GM18505 (cell line): ENCODE measurements around the gene SLC48A1.

ENCODE experiments used
- ATAC-seq: cut with Tn5 transposase; IDR thresholded peaks from one replicate; pipeline ENCODE4 v1.9.1; 2021; ENCODE audit not compliant: unreplicated experiment
- POLR2A ChIP-seq: IDR thresholded peaks from 4 replicates; pipeline ENCODE4 v1.6.1; 2011; ENCODE audit warnings: borderline replicate concordance; ENCODE audit not compliant: insufficient read depth, insufficient read length; ENCODE audit errors: extremely low read depth

Gene SLC48A1

DNA sequence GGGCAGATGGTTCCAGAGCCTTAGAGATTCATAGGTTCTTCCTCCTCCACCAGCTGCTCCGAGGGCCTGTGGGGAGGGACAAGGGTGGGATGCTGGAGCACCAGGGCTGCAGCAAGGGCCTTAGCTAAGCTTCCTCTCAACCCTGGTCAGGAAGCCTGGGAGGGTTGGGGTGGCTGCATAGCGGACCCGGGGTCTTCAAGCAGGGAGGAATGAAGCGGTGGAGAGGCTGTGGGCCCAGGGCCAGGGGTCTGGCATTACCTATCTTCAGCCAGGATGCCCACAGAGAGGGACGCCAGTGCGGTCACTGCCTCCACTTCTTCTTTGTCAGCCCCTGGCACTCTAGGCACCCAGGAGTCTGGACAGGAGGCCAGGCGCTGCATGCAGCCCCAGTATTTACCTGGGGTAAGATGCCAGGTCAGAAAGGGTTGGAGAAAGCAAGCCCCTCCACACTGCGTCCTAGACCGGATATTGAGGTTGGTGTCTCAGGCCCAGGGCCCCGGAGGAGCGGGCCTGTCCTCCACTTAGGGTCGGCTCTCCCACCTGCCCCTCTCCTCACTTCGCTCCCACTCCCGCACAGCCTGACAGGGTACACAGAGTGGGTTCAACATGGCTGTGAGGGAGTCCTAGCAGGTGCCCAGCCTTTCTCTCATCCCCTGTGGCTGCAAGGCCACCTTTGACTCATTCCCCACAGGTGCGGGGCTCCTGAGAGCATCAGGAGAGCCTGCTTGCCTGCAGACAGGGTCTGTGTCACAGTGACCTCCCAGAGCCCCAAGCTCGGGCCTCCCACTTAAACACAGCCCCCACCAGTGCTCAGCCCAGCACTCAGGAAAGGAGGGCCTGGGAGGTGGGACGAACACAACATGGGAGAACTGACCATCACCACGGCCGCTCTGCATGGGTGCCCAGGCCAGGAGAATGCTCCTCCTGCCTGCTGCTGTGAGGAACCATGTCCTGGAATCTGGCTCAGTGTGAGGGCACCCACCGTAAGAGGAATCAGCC is 11.1 kb downstream of the SLC48A1 start:
- TF ChIP-seq POLR2A, result no peak
- no peak for ATAC-seq

GRCh38 chr12:47785036-47785886 is 12.2 kb downstream of the SLC48A1 start:
- ATAC-seq, result no peak
- no peak for TF ChIP-seq POLR2A

DNA sequence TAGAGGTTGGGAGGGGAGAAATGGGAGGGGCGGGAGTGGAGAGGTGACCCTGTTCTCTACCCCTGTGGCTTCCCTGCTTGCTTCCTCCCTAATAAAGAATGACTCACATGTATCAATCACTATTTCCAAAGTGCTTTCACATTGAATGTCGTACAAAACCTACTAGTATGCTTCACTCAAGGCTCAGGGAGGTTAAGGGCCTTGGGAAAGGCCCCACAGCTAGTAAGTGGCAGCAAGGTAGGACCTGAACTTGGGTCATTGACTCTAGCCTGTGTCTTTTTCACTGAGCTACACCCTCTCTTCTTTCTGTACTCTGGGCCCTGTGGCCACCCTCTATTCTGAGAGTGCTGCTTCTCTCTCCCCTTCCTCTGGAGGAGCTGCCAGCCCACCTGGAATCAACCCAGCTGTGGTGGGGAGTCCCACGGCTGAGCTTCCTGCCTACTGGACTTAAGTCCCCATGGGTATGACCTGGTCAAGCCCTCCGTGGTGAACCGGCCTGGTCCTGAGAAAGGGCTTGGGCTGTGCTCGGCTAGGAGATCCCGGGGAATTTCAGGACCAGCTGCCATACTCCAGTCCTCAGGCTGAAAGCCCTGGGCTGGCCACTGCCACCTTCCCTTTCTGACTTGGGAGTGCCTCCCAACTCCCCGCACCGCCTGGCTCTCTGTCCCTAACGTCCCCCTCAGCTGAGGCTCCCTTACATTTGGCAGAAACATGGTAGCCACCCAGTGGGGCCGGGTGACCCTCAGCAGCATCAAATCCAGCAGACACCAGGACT is 13.0 kb downstream of the SLC48A1 start:
- TF ChIP-seq POLR2A, result no peak
- ATAC-seq, result no peak

DNA sequence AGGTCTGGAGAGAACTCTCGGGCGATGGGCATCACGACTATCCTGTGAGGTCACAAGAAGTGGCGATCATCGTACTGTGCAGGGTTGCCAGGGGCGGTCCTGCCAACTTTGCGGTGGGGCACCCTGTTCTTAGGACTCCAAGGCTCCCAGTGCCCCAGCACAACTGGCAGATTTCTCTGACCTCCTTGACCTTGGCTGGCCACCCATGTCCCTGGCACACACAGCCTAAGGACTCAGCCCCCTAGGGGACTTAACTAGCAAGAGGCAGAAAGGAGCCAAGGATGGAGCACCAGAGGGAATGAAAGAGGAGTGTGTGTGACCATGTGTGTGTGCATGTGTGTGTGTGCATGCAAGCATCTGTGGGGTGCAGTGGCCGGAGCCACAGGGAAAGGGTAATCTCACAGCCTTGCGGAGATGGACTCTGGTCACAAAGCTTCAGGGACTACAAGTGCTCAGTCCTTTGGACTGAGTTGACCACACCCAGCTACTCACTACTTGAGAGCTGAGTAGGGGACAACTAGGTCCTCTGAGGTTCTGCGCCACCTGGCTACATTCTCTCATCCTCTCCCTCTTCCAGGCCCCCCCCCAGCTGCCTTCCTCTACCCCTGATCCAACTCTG is 13.7 kb downstream of the SLC48A1 start:
- TF ChIP-seq POLR2A, result no peak
- ATAC-seq, result no peak

GRCh38 chr12:47787596-47788319 is 14.7 kb downstream of the SLC48A1 start:
- no peak for TF ChIP-seq POLR2A
- no peak for ATAC-seq

DNA sequence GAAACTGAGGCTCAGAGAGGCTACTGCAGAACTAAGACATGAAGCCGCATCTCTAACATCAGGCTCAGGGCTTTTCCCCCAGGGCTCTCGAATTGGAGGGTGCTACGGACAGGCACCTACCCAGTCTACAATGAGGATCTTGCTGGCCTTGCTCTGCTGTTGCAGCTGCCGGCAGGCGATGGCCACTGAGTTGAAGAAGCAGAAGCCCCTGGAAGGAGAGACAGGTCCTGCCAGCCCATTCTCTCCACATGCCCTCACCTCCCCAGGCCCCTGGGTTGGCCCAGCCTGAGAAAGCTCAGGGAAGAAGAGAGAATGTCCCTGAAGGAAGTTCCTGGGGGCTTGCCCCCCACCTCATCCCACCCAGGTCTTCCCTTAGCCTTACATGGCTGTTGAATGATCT is 16.1 kb downstream of the SLC48A1 start:
- TF ChIP-seq POLR2A, result no peak
- ATAC-seq, result no peak

- TF ChIP-seq POLR2A, result no peak
- ATAC-seq, result no peak
Measured at GRCh38 chr12:47789712-47790489, 16.9 kb downstream of the SLC48A1 start.

DNA sequence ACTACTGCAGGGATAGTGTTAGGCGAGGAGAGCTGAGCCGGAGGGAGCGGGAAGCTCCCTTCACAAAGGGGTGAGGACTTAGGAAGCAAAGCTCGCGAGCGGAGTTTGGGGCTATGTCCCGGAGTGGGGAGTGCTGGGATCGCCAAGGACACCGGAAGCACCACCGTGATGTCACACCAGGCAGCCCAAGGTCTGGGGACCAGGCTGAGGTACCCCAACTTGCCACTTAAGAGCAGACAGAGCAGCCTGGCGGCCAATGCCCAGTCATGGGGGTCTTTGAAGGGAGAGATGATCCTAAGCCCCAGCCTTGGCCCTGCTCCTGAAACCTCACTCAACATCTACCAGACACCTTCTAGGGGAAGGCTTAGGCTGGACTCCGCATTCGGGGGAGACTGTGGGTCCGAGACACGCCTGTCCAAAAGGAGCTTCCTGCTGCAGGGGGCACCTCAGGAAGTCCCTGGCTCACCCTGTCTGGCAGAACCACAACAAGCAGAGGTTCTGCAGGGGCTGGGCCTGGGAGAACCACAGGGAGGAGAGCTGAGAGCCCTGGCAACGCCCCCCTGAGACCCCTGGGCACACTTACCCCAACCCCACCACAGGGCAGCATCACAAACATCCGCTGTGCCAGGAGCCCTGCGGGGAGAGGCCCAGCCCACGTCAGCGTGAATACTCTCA is 17.8 kb downstream of the SLC48A1 start:
- ATAC-seq, result no peak
- TF ChIP-seq POLR2A, result no peak

GRCh38 chr12:47791351-47791746 is 18.3 kb downstream of the SLC48A1 start:
- no peak for TF ChIP-seq POLR2A
- no peak for ATAC-seq

GRCh38 chr12:47791874-47792273 is 18.8 kb downstream of the SLC48A1 start:
- ATAC-seq, result no peak
- no peak for TF ChIP-seq POLR2A
